Neural cell (in vitro differentiated cells): ENCODE measurements around the gene BTBD16. TPM values are rescaled to one million over a fixed set of nuclear protein-coding genes. Genes with fewer than 3 reads are reported as not detected.

Source experiments
- H2AFZ ChIP-seq: fragments of 200-600, 300-800 bp; sonication (generic), shearing (Covaris generic); 2 replicates; pipeline ENCODE4 v1.6.0; 2014; ENCODE audit warnings: low read depth, mild to moderate bottlenecking, antibody characterized with exemption, low read length, moderate library complexity
- H3F3A ChIP-seq: fragments of 200-600 bp; shearing (Covaris generic); 2 replicates; pipeline ENCODE4 v1.6.1; 2016; ENCODE audit warnings: mild to moderate bottlenecking, moderate library complexity, mixed read lengths, antibody characterized with exemption, low read length; ENCODE audit not compliant: insufficient read depth, poor library complexity, severe bottlenecking
- H3K27ac ChIP-seq: fragments of 200-600, 300-800 bp; sonication (generic), shearing (Covaris generic); 2 replicates; pipeline ENCODE4 v1.5.1; 2014; ENCODE audit warnings: mild to moderate bottlenecking, low read length, moderate library complexity
- H3K27me3 ChIP-seq: fragments of 300-800, 200-600 bp; sonication (generic), shearing (Covaris generic); 2 replicates; pipeline ENCODE4 v1.6.0; 2014; ENCODE audit warnings: mild to moderate bottlenecking, low read depth, low read length, moderate library complexity; ENCODE audit not compliant: insufficient read depth
- H3K36me3 ChIP-seq: fragments of 300-800, 200-600 bp; sonication (generic), shearing (Covaris generic); 2 replicates; pipeline ENCODE4 v1.5.1; 2014; ENCODE audit warnings: mild to moderate bottlenecking, antibody characterized with exemption, low read length, moderate library complexity; ENCODE audit not compliant: insufficient read depth
- H3K4me2 ChIP-seq: fragments of 300-800, 200-600 bp; sonication (generic), shearing (Covaris generic); 2 replicates; pipeline ENCODE4 v1.6.0; 2014; ENCODE audit warnings: mild to moderate bottlenecking, low read length
- H3K4me3 ChIP-seq: fragments of 300-800, 200-600 bp; sonication (generic), shearing (Covaris generic); 2 replicates; pipeline ENCODE4 v1.5.1; 2014; ENCODE audit warnings: mild to moderate bottlenecking, low read length, moderate library complexity
- H3K79me2 ChIP-seq: fragments of 200-600 bp; shearing (Covaris generic); replicated peaks from 2 replicates; pipeline ENCODE4 v1.6.0; 2014; ENCODE audit warnings: mild to moderate bottlenecking, low read length, moderate library complexity; ENCODE audit not compliant: insufficient read depth
- H3K9ac ChIP-seq: fragments of 300-800, 200-600 bp; sonication (generic), shearing (Covaris generic); 2 replicates; pipeline ENCODE4 v1.6.1; 2016; ENCODE audit warnings: mild to moderate bottlenecking, low read length, mixed read lengths
- H3K9me2 ChIP-seq: fragments of 200-600 bp; shearing (Covaris generic); 2 replicates; pipeline ENCODE4 v1.6.1; 2016; ENCODE audit warnings: mild to moderate bottlenecking, low read length, mixed read lengths; ENCODE audit not compliant: insufficient read depth
- H3K9me3 ChIP-seq: fragments of 200-600, 300-800 bp; sonication (generic), shearing (Covaris generic); 2 replicates; pipeline ENCODE4 v1.6.1; 2016; ENCODE audit warnings: mild to moderate bottlenecking, mixed run types, low read length, moderate library complexity, mixed read lengths
- H4K20me1 ChIP-seq: fragments of 200-600 bp; shearing (Covaris generic); 2 replicates; pipeline ENCODE4 v1.6.1; 2016; ENCODE audit warnings: mild to moderate bottlenecking, mixed run types; ENCODE audit not compliant: insufficient read depth
- CTCF ChIP-seq: fragments of 450-650 bp; IDR thresholded peaks from 2 replicates; pipeline ENCODE4 v1.5.1; 2014; ENCODE audit warnings: antibody characterized with exemption, mild to moderate bottlenecking, moderate library complexity; ENCODE audit not compliant: poor library complexity, severe bottlenecking
- EP300 ChIP-seq: fragments of 450-650 bp; conservative IDR thresholded peaks from 2 replicates; pipeline ENCODE4 v1.6.1; 2014; ENCODE audit warnings: antibody characterized with exemption, mild to moderate bottlenecking, moderate library complexity; ENCODE audit not compliant: poor library complexity, severe bottlenecking
- EZH2 ChIP-seq: fragments of 200-600, 300-800 bp; shearing (Covaris generic), sonication (generic); IDR thresholded peaks from 2 replicates; pipeline ENCODE4 v1.6.1; 2014; ENCODE audit warnings: antibody characterized with exemption, low read length, borderline replicate concordance, mild to moderate bottlenecking; ENCODE audit not compliant: insufficient read depth, poor library complexity, severe bottlenecking
- MXI1 ChIP-seq: fragments of 450-650 bp; conservative IDR thresholded peaks from 2 replicates; pipeline ENCODE4 v1.6.1; 2014; ENCODE audit warnings: antibody characterized with exemption, mild to moderate bottlenecking; ENCODE audit not compliant: poor library complexity, severe bottlenecking
- POLR2AphosphoS5 ChIP-seq: IDR thresholded peaks from 2 replicates; pipeline ENCODE4 v1.6.1; 2012
- RAD21 ChIP-seq: fragments of 450-650 bp; conservative IDR thresholded peaks from 2 replicates; pipeline ENCODE4 v1.6.1; 2014; ENCODE audit warnings: antibody characterized with exemption, mild to moderate bottlenecking, moderate library complexity
- REST ChIP-seq: IDR thresholded peaks from 2 replicates; pipeline ENCODE4 v1.6.1; 2012; ENCODE audit warnings: borderline replicate concordance
- SMC3 ChIP-seq: fragments of 450-650 bp; conservative IDR thresholded peaks from 2 replicates; pipeline ENCODE4 v1.6.1; 2014; ENCODE audit warnings: antibody characterized with exemption, mild to moderate bottlenecking, moderate library complexity; ENCODE audit not compliant: poor library complexity
- TAF1 ChIP-seq: IDR thresholded peaks from 2 replicates; pipeline ENCODE4 v1.6.1; 2012; ENCODE audit warnings: low read depth
- polyA plus RNA-seq: library from polyadenylated mRNA; depleted of rRNA; stranded (reverse); fragments of >200 nt; gene quantifications from 2 replicates; pipeline ENCODE4 v1.2.3, GENCODE V29; 2014

BTBD16 gene
- polyA plus RNA-seq, 1 donor from 2014 or later: not detected

GRCh38 chr10:122326385-122326784, 55.3 kb downstream of the BTBD16 start:
- H3K27ac ChIP-seq: no peak overlapping the region
- no peak overlapping the region for H3K4me2 ChIP-seq
- H2AFZ ChIP-seq: no peak overlapping the region
- no peaks in the 10 kb centered on the region for H3K9me3 ChIP-seq
- no peaks in the 10 kb centered on the region for H3K9me2 ChIP-seq
- no peak overlapping the region for H3K4me3 ChIP-seq
- no peaks in the 10 kb centered on the region for H4K20me1 ChIP-seq
- H3K36me3 ChIP-seq: no peaks in the 10 kb centered on the region
- no peak overlapping the region for H3K9ac ChIP-seq
- H3F3A ChIP-seq: no peaks in the 10 kb centered on the region
- no peaks in the 10 kb centered on the region for H3K27me3 ChIP-seq
- no peak for TF ChIP-seq EP300
- no peak for TF ChIP-seq SMC3
- no peak for TF ChIP-seq RAD21
- no peak for TF ChIP-seq TAF1
- TF ChIP-seq CTCF: no peak
- no peak for TF ChIP-seq EZH2
- TF ChIP-seq REST: no peak
- no peak for TF ChIP-seq MXI1
- TF ChIP-seq POLR2AphosphoS5: no peak
- H3K79me2 ChIP-seq: no peaks in the 10 kb centered on the region

DNA sequence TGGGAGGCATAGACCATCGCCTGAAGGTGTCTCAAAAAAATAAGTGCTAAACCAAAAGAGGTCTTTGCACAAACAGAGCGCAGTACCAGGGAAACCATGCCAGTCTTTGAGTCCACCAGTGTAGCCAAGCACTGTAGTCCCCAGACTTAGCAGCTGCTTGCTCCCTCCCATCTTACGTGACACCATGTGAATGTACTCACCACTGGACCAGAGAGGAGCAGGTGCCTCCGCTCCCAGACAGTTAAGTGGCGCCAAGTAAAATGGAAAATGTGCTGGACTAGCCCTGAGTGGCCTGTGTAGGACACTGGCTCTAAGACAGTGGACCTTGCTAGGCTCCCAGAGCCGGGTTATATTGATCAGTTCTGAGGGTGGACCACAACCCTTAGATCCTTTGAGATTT, 55.7 kb downstream of the BTBD16 start:
- Histone ChIP-seq H3K9me3 (no peaks in the 10 kb centered on the region), H3F3A (no peaks in the 10 kb centered on the region), H3K9ac (no peak overlapping the region), H2AFZ (no peak overlapping the region), H3K4me3 (no peak overlapping the region), H3K4me2 (no peak overlapping the region), H4K20me1 (no peaks in the 10 kb centered on the region), H3K9me2 (no peaks in the 10 kb centered on the region), H3K79me2 (no peaks in the 10 kb centered on the region), H3K27ac (no peak overlapping the region), H3K36me3 (no peaks in the 10 kb centered on the region), H3K27me3 (no peaks in the 10 kb centered on the region)
- TF ChIP-seq EP300: no peak
- no peak for TF ChIP-seq SMC3
- no peak for TF ChIP-seq EZH2
- no peak for TF ChIP-seq POLR2AphosphoS5
- TF ChIP-seq TAF1: no peak
- no peak for TF ChIP-seq RAD21
- TF ChIP-seq CTCF: no peak
- TF ChIP-seq MXI1: no peak
- no peak for TF ChIP-seq REST
